HG03520 (cell line): ENCODE measurements around the gene ASB2.

ENCODE experiments used
- ATAC-seq: cut with Tn5 transposase; IDR thresholded peaks from one replicate; pipeline ENCODE4 v1.9.1; 2021; ENCODE audit warnings: mild to moderate bottlenecking, moderate library complexity; ENCODE audit not compliant: unreplicated experiment

The ASB2 gene

GRCh38 chr14:93930989-93931307, 45.4 kb downstream of the ASB2 start:
- no peak for ATAC-seq

GRCh38 chr14:93930296-93930988, 45.9 kb downstream of the ASB2 start:
- no peak for ATAC-seq

GRCh38 chr14:93929657-93930056, 46.7 kb downstream of the ASB2 start:
- ATAC-seq, result no peak

GRCh38 chr14:93929048-93929535, 47.3 kb downstream of the ASB2 start:
- no peak for ATAC-seq

- no peak for ATAC-seq
These were observed 48.0 kb downstream of the ASB2 start for GRCh38 chr14:93928184-93929047.

GRCh38 chr14:93927800-93928145, 48.6 kb downstream of the ASB2 start:
- no peak for ATAC-seq

GRCh38 chr14:93926873-93927799, 49.2 kb downstream of the ASB2 start, which contains the start of gene FAM181A:
Gene FAM181A (plus strand): TSS chr14:93927344. CDS start chr14:93928286, 942 bp downstream.
- no peak for ATAC-seq

- no peak for ATAC-seq
These were observed 50.0 kb downstream of the ASB2 start for GRCh38 chr14:93926245-93926872.

GRCh38 chr14:93925374-93925895, 50.9 kb downstream of the ASB2 start:
- no peak for ATAC-seq

- ATAC-seq, result no peak
These were observed 51.6 kb downstream of the ASB2 start for GRCh38 chr14:93924592-93925355.

GRCh38 chr14:93923626-93924025, 52.7 kb downstream of the ASB2 start:
- ATAC-seq, result no peak

- no peak for ATAC-seq
These were observed 55.2 kb downstream of the ASB2 start for GRCh38 chr14:93921001-93921806.

GRCh38 chr14:93917141-93917540, 59.2 kb downstream of the ASB2 start:
- ATAC-seq, result no peak

GRCh38 chr14:93916498-93916897, 59.9 kb downstream of the ASB2 start:
- ATAC-seq, result no peak

GRCh38 chr14:93915800-93916199, 60.6 kb downstream of the ASB2 start:
- ATAC-seq, result no peak

GRCh38 chr14:93915070-93915705, 61.2 kb downstream of the ASB2 start:
- ATAC-seq, result no peak

GRCh38 chr14:93914278-93914677, 62.1 kb downstream of the ASB2 start:
- ATAC-seq, result no peak

- ATAC-seq, result no peak
These were observed 63.6 kb downstream of the ASB2 start for GRCh38 chr14:93912782-93913181.
